Stimulated activated CD8-positive, alpha-beta memory T cell treated with anti-CD3 and anti-CD28 coated beads, Interleukin-12 subunit alpha, Interleukin-12 subunit beta, amount 100 ng/mL, for 1 hour (primary cell): ENCODE measurements around the gene DNTTIP2.
"Not testable (repeated sequence)": the region's sequence is repeated elsewhere in the genome, so short reads cannot be mapped to it uniquely, and the experiment has no call there.

Experiments used
- DNase-seq: peaks from one replicate; pipeline ENCODE4 v3.0.0-alpha.2; 2020; ENCODE audit warnings: low read depth

Gene DNTTIP2

GRCh38 chr1:93878889-93879586, at the start of gene DNTTIP2:
Gene DNTTIP2, minus strand, starts transcription at chr1:93879206. Its CDS starts 58 bp downstream, at chr1:93879148.
- DNase-seq: peak; percentile 81

GRCh38 chr1:93925206-93925605, 46.2 kb upstream of the DNTTIP2 start:
- DNase-seq: no peak

- DNase-seq: no peak
These were observed 40.8 kb upstream of the DNTTIP2 start for GRCh38 chr1:93919780-93920179.

- no peak for DNase-seq
These were observed 38.3 kb upstream of the DNTTIP2 start for GRCh38 chr1:93917302-93917701.

- not testable (repeated sequence) for DNase-seq
These were observed 31.9 kb upstream of the DNTTIP2 start for GRCh38 chr1:93910880-93911279.

GRCh38 chr1:93910305-93910704, 31.3 kb upstream of the DNTTIP2 start:
- DNase-seq: no peak

- peak; percentile 84 for DNase-seq
These were observed 30.4 kb upstream of the DNTTIP2 start, which contains the start of gene GCLM for GRCh38 chr1:93909146-93910050. Gene GCLM, minus strand, starts transcription at chr1:93909430. Its CDS starts 267 bp downstream, at chr1:93909163.

- peak; percentile 9 for DNase-seq
These were observed 29.6 kb upstream of the DNTTIP2 start for GRCh38 chr1:93908394-93909145.

- DNase-seq: no peak
These were observed 28.7 kb upstream of the DNTTIP2 start for GRCh38 chr1:93907718-93908117.

- no peak for DNase-seq
These were observed 27.5 kb upstream of the DNTTIP2 start for GRCh38 chr1:93906480-93906879.

GRCh38 chr1:93905734-93906133, 26.7 kb upstream of the DNTTIP2 start:
- DNase-seq: no peak

GRCh38 chr1:93905051-93905450, 26.0 kb upstream of the DNTTIP2 start:
- no peak for DNase-seq

- DNase-seq: no peak
These were observed 25.2 kb upstream of the DNTTIP2 start for GRCh38 chr1:93904228-93904627.

GRCh38 chr1:93900723-93901504, 21.9 kb upstream of the DNTTIP2 start:
- DNase-seq: no peak

GRCh38 chr1:93899543-93900207, 20.7 kb upstream of the DNTTIP2 start:
- no peak for DNase-seq

- DNase-seq: no peak
These were observed 9.9 kb upstream of the DNTTIP2 start for GRCh38 chr1:93888900-93889299.

- no peak for DNase-seq
These were observed 3.3 kb upstream of the DNTTIP2 start for GRCh38 chr1:93882269-93882668.

GRCh38 chr1:93880731-93881130, 1.7 kb upstream of the DNTTIP2 start:
- no peak for DNase-seq

- peak; percentile 64 for DNase-seq
These were observed 511 bp downstream of the DNTTIP2 start for GRCh38 chr1:93878501-93878888.

GRCh38 chr1:93877529-93877928, 1.5 kb downstream of the DNTTIP2 start:
- DNase-seq: no peak

- no peak for DNase-seq
These were observed 2.8 kb downstream of the DNTTIP2 start for GRCh38 chr1:93876244-93876643.
